GM12878 (cell line): ENCODE measurements around the gene ZNF710. TPM values are rescaled to one million over a fixed set of nuclear protein-coding genes. Genes with fewer than 3 reads are reported as not detected.
"Not testable (repeated sequence)": the region's sequence is repeated elsewhere in the genome, so short reads cannot be mapped to it uniquely, and the experiment has no call there.

Source experiments
- ATAC-seq: fragments of 200-7000 bp; cut with Tn5 transposase; 3 replicates; pipeline ENCODE4 v1.9.1; 2020; ENCODE audit warnings: mild to moderate bottlenecking, moderate library complexity
- BruUV-seq: library from RNA; stranded (reverse); fragments of 400-500 nt; replicated peaks from 2 replicates; lab custom pipeline; 2021; lab: Mats Ljungman, UMichigan
- CTCF ChIA-PET: fragments of 300-600 bp; sonication (Branson Sonifier 250); formaldehyde crosslinking; extraction: SDS; loops from one replicate; lab custom pipeline; 2021; ENCODE audit warnings: inconsistent platforms; lab: Yijun Ruan, JAX
- POLR2A ChIA-PET: fragments of 350-600 bp; formaldehyde crosslinking; extraction: SDS; loops from one replicate; lab custom pipeline; 2021; ENCODE audit warnings: inconsistent platforms; lab: Charles Lee
- RAD21 ChIA-PET: fragments of 300-600 bp; sonication (Branson Sonifier 250); formaldehyde crosslinking; loops from one replicate; lab custom pipeline; 2023; ENCODE audit warnings: antibody characterized with exemption; ENCODE audit not compliant: unreplicated experiment; lab: Charles Lee
- SMC1A ChIA-PET: fragments of 300-600 bp; sonication (Branson Sonifier 250); formaldehyde crosslinking; loops from one replicate; lab custom pipeline; 2023; ENCODE audit not compliant: unreplicated experiment, uncharacterized antibody; lab: Charles Lee
- DNase-seq: peaks from one replicate; pipeline ENCODE4 v3.0.0-alpha.2; 2011; ENCODE audit warnings: low read depth, low spot score
- FAIRE-seq: peaks from 3 replicates; lab custom pipeline; 2011; peaks lifted over from hg19 to GRCh38; lab: Jason Lieb, UNC
- H2AFZ ChIP-seq: 2 replicates; pipeline ENCODE4 v1.6.0; 2011; ENCODE audit warnings: low read depth, low read length, control low read depth; ENCODE audit not compliant: control insufficient read depth
- H3K27ac ChIP-seq: 2 replicates; pipeline ENCODE4 v1.5.1; 2011; ENCODE audit warnings: control low read depth; ENCODE audit not compliant: control insufficient read depth, insufficient read depth
- H3K27me3 ChIP-seq, 2 experiments: replicated peaks in 1 of 2; 2 replicates each; pipeline versions ENCODE4 v1.6.0 to v1.6.1; 2011; ENCODE audit warnings: low read length in 1 of 2; ENCODE audit not compliant: control insufficient read depth in 2 of 2, insufficient read depth in 2 of 2
- H3K36me3 ChIP-seq, 2 experiments: 2 replicates each; pipeline ENCODE4 v1.5.1; 2011; ENCODE audit warnings: low read length in 1 of 2; ENCODE audit not compliant: control insufficient read depth in 2 of 2, insufficient read depth in 2 of 2
- H3K4me1 ChIP-seq: 2 replicates; pipeline ENCODE4 v1.6.1; 2011; ENCODE audit warnings: mild to moderate bottlenecking, low read length, moderate library complexity, mixed read lengths; ENCODE audit not compliant: control insufficient read depth, insufficient read depth
- H3K4me2 ChIP-seq: 2 replicates; pipeline ENCODE4 v1.6.0; 2011; ENCODE audit warnings: control low read depth; ENCODE audit not compliant: control insufficient read depth, insufficient read depth
- H3K4me3 ChIP-seq: fragments of 200-600 bp; sonication (generic); 2 replicates; pipeline ENCODE4 v1.5.1; 2016
- H3K79me2 ChIP-seq: 2 replicates; pipeline ENCODE4 v1.6.0; 2011; ENCODE audit warnings: low read length; ENCODE audit not compliant: control insufficient read depth, insufficient read depth
- H3K9ac ChIP-seq: 2 replicates; pipeline ENCODE4 v1.8.0; 2011; ENCODE audit warnings: low read length, control low read depth, mixed read lengths; ENCODE audit not compliant: control insufficient read depth, insufficient read depth
- H3K9me3 ChIP-seq: replicated peaks from 3 replicates; pipeline ENCODE4 v1.5.1; 2011; ENCODE audit warnings: mild to moderate bottlenecking, low read length; ENCODE audit not compliant: control insufficient read depth, insufficient read depth
- H4K20me1 ChIP-seq: 2 replicates; pipeline ENCODE4 v1.6.0; 2011; ENCODE audit not compliant: control insufficient read depth, insufficient read depth
- CREM ChIP-seq: IDR thresholded peaks from 2 replicates; pipeline ENCODE4 v1.6.1; 2014; ENCODE audit warnings: antibody characterized with exemption, low read depth
- KDM1A ChIP-seq: fragments of 200-600 bp; sonication (generic); IDR thresholded peaks from 2 replicates; pipeline ENCODE4 v1.6.1; 2016; ENCODE audit warnings: borderline replicate concordance
- SPI1 ChIP-seq: IDR thresholded peaks from 2 replicates; pipeline ENCODE4 v1.6.1; 2011; ENCODE audit warnings: low read depth, mild to moderate bottlenecking, low read length, moderate library complexity, borderline replicate concordance; ENCODE audit not compliant: insufficient read depth
- WGBS: methylation state at CpG from one replicate; pipeline ENCODE4 v1.1.6; 2016; ENCODE audit warnings: low lambda C conversion rate; ENCODE audit not compliant: insufficient replicate concordance, insufficient coverage; ENCODE audit errors: missing lambda C conversion rate; 5-methylcytosine and 5-hydroxymethylcytosine counted together
- in situ Hi-C: fragments of 300-500 bp; cut with MboI; formaldehyde crosslinking; loops from 9 replicates; pipeline ENCODE4 v1.14.3; 2018; ENCODE audit warnings: mixed read lengths
- intact Hi-C: fragments of 100-400 bp; cut with micrococcal nuclease; formaldehyde crosslinking; loops from one replicate; pipeline ENCODE4 v1.14.2; 2022; ENCODE audit not compliant: unreplicated experiment
- polyA plus RNA-seq, 11 experiments: library from polyadenylated mRNA; depleted of rRNA in 4 of 11; unstranded in 6 of 11; stranded (reverse) in 5 of 11; fragments of >200 nt; fragmentation: Nextera tagmentation in 4 of 11; fragmentation: Illumina TruSeq in 1 of 11; extraction: Ambion mirVana in 4 of 11; extraction: Trizol in 1 of 11; gene quantifications; 1 replicate in 1 of 11; 2 replicates in 10 of 11; pipeline versions ENCODE4 v1.2.1 to v1.2.3, GENCODE V29; 2011 to 2016; ENCODE audit warnings: inconsistent platforms in 2 of 11, missing spikeins in 2 of 11, low read depth in 1 of 11
- total RNA-seq, 4 experiments: library from RNA; depleted of rRNA in 3 of 4; stranded (reverse); fragments of >200 nt in 3 of 4; fragmentation: Illumina TruSeq in 1 of 4; extraction: Trizol in 1 of 4; gene quantifications; 2 replicates each; pipeline versions ENCODE4 v1.2.1 to v1.2.3, GENCODE V29; 2013 to 2021
- TF ChIP-seq, protein P1 (sequence below): IDR thresholded peaks from 2 replicates; pipeline ENCODE4 v1.6.1; 2011; ENCODE audit warnings: borderline replicate concordance, low read depth, mild to moderate bottlenecking, moderate library complexity, mixed read lengths, low read length; ENCODE audit not compliant: insufficient read depth; ENCODE audit errors: extremely low read length

ZNF710 gene
- total and polyA plus RNA-seq, 10 of the 15 experiments (the other 5 are each of a cell fraction or from before 2014, with no cell fraction given): 1.4 to 43.5 (median 9.8) TPM

DNA sequence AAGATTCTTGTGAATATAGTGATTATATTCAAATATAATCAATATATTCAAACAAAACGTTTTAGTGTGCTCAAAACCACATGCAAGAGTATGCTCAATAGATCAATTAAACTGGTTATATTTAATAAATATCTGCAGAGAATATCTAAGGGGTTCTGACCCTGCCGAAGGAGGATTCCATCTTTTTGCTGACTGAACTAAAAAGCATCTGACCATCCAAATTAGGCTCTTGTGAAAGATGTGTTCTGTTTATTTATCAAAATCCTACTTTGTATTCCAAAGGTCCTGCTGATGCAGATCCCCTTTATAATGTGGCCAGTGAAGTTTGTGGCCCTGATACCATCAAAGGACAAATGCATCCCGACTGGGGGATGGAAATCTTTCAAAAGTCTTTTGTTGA lies 46.6 kb upstream of the ZNF710 start (continued):
- TF ChIP-seq SPI1 (no peak), KDM1A (no peak), CREM (no peak)
- TF ChIP-seq, protein P1, sequence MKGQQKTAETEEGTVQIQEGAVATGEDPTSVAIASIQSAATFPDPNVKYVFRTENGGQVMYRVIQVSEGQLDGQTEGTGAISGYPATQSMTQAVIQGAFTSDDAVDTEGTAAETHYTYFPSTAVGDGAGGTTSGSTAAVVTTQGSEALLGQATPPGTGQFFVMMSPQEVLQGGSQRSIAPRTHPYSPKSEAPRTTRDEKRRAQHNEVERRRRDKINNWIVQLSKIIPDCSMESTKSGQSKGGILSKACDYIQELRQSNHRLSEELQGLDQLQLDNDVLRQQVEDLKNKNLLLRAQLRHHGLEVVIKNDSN: no peak

DNA sequence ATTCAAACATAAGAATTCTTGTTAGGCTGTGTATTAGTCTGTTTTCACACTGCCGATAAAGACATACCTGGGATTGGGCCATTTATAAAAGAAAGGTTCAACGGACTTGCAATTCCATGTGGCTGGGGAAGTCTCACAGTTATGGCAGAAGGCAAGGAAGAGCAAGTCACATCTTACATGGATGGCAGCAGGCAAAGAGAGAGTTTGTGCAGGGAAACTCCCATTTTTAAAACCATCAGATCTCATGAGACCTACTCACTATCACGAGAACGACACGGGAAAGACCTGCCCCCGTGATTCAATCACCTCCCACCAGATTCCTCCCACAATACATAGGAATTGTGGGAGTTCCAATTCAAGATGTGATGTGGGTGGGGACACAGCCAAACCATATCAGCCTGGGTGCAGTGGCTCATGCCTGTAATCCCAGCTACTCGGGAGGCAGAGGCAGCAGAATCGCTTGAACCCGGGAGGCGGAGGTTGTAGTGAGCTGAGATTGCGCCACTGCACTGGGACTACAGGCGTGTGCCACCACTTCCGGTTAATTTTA lies 45.6 kb upstream of the ZNF710 start:
- POLR2A ChIA-PET, RAD21 ChIA-PET, SMC1A ChIA-PET: not testable (repeated sequence)

More for the DNA sequence above, 45.6 kb upstream of the ZNF710 start:
- 75% methylated on average over 13 of the region's 13 CpGs for WGBS
- BruUV-seq, in situ Hi-C loops, FAIRE-seq, intact Hi-C loops, ATAC-seq, H2AFZ ChIP-seq, H3K79me2 ChIP-seq, DNase-seq, H4K20me1 ChIP-seq, H3K4me1 ChIP-seq, H3K4me2 ChIP-seq, H3K9me3 ChIP-seq, H3K9ac ChIP-seq, H3K27me3 ChIP-seq, H3K36me3 ChIP-seq, H3K4me3 ChIP-seq, H3K27ac ChIP-seq: not testable (repeated sequence)
- CTCF ChIA-PET: interaction anchor here (0.6 kb wide), 1 partner anchor 33 kb away, joined by 3 read pairs; no protein-coding TSS in a partner anchor
